Hepatocyte (in vitro differentiated cells): ENCODE measurements around the gene ALDH1A1.

Experiments used
- CTCF ChIP-seq: fragments of 200-600 bp; sonication (generic); IDR thresholded peaks from 2 replicates; pipeline ENCODE4 v1.5.1; 2016; ENCODE audit warnings: antibody characterized with exemption, mild to moderate bottlenecking; ENCODE audit not compliant: poor library complexity
- EZH2 ChIP-seq: fragments of 200-600 bp; sonication (generic); IDR thresholded peaks from 2 replicates; pipeline ENCODE4 v1.6.1; 2016; ENCODE audit warnings: antibody characterized with exemption, mild to moderate bottlenecking, borderline replicate concordance
- EZH2phosphoT487 ChIP-seq: fragments of 200-600 bp; sonication (generic); IDR thresholded peaks from one replicate; pipeline ENCODE4 v1.6.1; 2018; ENCODE audit warnings: antibody characterized with exemption, mild to moderate bottlenecking, low read depth, moderate library complexity; ENCODE audit not compliant: unreplicated experiment, severe bottlenecking

GRCh38 chr9:72979405-72980100 lies 26.7 kb upstream of the ALDH1A1 start:
- TF ChIP-seq CTCF (no peak), EZH2 (no peak), EZH2phosphoT487 (no peak)
